Activated CD4-positive, alpha-beta T cell treated with anti-CD3 and anti-CD28 coated beads for 36 hours (primary cell): ENCODE results near the gene TM6SF1. TPM values are rescaled to one million over a fixed set of nuclear protein-coding genes. Genes with fewer than 3 reads are reported as not detected.

ENCODE experiments used
- ATAC-seq: fragments of 200-7000 bp; cut with Tn5 transposase; one replicate; pipeline ENCODE4 v1.10.0; 2021; ENCODE audit warnings: mild to moderate bottlenecking, moderate library complexity
- CTCF ChIA-PET: fragments of 350-600 bp; sonication (Branson Sonifier 250); formaldehyde crosslinking; loops from one replicate; lab custom pipeline; 2021; ENCODE audit warnings: antibody characterized with exemption; lab: Charles Lee
- POLR2A ChIA-PET: fragments of 350-600 bp; sonication (Branson Sonifier 250); formaldehyde crosslinking; loops from one replicate; lab custom pipeline; 2021; ENCODE audit warnings: antibody characterized with exemption, inconsistent platforms; lab: Charles Lee
- DNase-seq: peaks from one replicate; pipeline ENCODE4 v3.0.0-alpha.2; 2020
- H3K27ac Mint-ChIP-seq: one replicate; pipeline ENCODE4 v1.8.0; 2021; ENCODE audit warnings: mixed read lengths
- H3K27me3 Mint-ChIP-seq: one replicate; pipeline ENCODE4 v1.8.0; 2021; ENCODE audit warnings: mixed read lengths
- H3K36me3 Mint-ChIP-seq: one replicate; pipeline ENCODE4 v1.8.0; 2021; ENCODE audit warnings: low read depth, mixed read lengths
- H3K4me1 Mint-ChIP-seq: one replicate; pipeline ENCODE4 v1.8.0; 2021; ENCODE audit warnings: mixed read lengths
- H3K4me3 Mint-ChIP-seq: one replicate; pipeline ENCODE4 v1.8.0; 2021; ENCODE audit warnings: mild to moderate bottlenecking, moderate library complexity, mixed read lengths
- H3K9me3 Mint-ChIP-seq: one replicate; pipeline ENCODE4 v1.8.0; 2021; ENCODE audit warnings: low read depth, mixed read lengths
- intact Hi-C, 2 experiments: fragments of 100-400 bp; cut with DNase I in 1 of 2; cut with micrococcal nuclease in 1 of 2; formaldehyde crosslinking; loops; one replicate each; pipeline versions ENCODE4 v1.14.2 to v1.15.1; 2022 to 2024; cut with DNase I, micrococcal nuclease
- total RNA-seq, 2 experiments: library from RNA; stranded (reverse); gene quantifications; one replicate each; pipeline ENCODE4 v1.2.3, GENCODE V29; 2021

The TM6SF1 gene
- total RNA-seq, result 1 to 10 TPM; 1.3 to 1.5 TPM

- no peaks in the 10 kb centered on the region for H3K36me3 Mint-ChIP-seq
- intact Hi-C loops, result loop anchor here in 1 of 2 experiments (5.0 kb wide), 1 partner anchor 100 kb away; the partner anchor contains the start of gene HDGFL3
- H3K4me3 Mint-ChIP-seq, result peak within 1 kb of the TSS; percentile 69
- DNase-seq, result peak; percentile 38
- peaks cover 53% of the 10 kb centered on the region for H3K27me3 Mint-ChIP-seq
- ChIA-PET POLR2A (no interaction called here), CTCF (no interaction called here)
- H3K4me1 Mint-ChIP-seq, result peaks cover 8% of the 10 kb centered on the region
- no peaks in the 10 kb centered on the region for H3K9me3 Mint-ChIP-seq
- peak within 1 kb of the TSS; percentile 59 for H3K27ac Mint-ChIP-seq
- ATAC-seq, result peak; percentile 30
Observed at GRCh38 chr15:83106994-83107840, at the start of gene TM6SF1. Gene TM6SF1 (plus strand): TSS chr15:83107645. CDS start chr15:83107681, 36 bp downstream.

GRCh38 chr15:83057696-83058376 lies 49.6 kb upstream of the TM6SF1 start:
- Mint-ChIP-seq H3K36me3 (peaks cover 22% of the 10 kb centered on the region), H3K4me1 (peaks cover 8% of the 10 kb centered on the region), H3K27me3 (no peaks in the 10 kb centered on the region), H3K4me3 (no peak overlapping the region), H3K27ac (peak overlapping the region; percentile 11), H3K9me3 (no peaks in the 10 kb centered on the region)
- intact Hi-C loops, result no loop called here
- ATAC-seq (no peak), DNase-seq (no peak)
- ChIA-PET CTCF (no interaction called here), POLR2A (interaction anchor here (0.6 kb wide), 2 partner anchors 37 to 239 kb away, joined by 3 to 4 read pairs; no protein-coding TSS in a partner anchor)

- H3K27me3 Mint-ChIP-seq, result no peaks in the 10 kb centered on the region
- H3K9me3 Mint-ChIP-seq, result no peaks in the 10 kb centered on the region
- H3K4me3 Mint-ChIP-seq, result no peak overlapping the region
- peaks cover 17% of the 10 kb centered on the region for H3K4me1 Mint-ChIP-seq
- no peak overlapping the region for H3K27ac Mint-ChIP-seq
- ATAC-seq (no peak), DNase-seq (no peak)
- ChIA-PET CTCF (interaction anchor here (1.3 to 2.6 kb wide), 2 partner anchors 11 to 51 kb away, joined by 3 to 7 read pairs; partner anchors contain the start of gene C15orf40), POLR2A (no interaction called here)
- peaks cover 16% of the 10 kb centered on the region for H3K36me3 Mint-ChIP-seq
- intact Hi-C loops, result no loop called here
Observed at GRCh38 chr15:83061680-83062079, 45.8 kb upstream of the TM6SF1 start.

GRCh38 chr15:83062768-83063180 lies 44.7 kb upstream of the TM6SF1 start:
- POLR2A ChIA-PET, result interaction anchor here (0.5 to 0.6 kb wide), 3 partner anchors 9 to 74 kb away, joined by 3 to 12 read pairs (median 3); no protein-coding TSS in a partner anchor
- no peak for ATAC-seq

GRCh38 chr15:83063551-83063950 lies 43.9 kb upstream of the TM6SF1 start:
- H3K4me1 Mint-ChIP-seq, result peaks cover 26% of the 10 kb centered on the region
- H3K27ac Mint-ChIP-seq, result no peak overlapping the region
- ATAC-seq (no peak), DNase-seq (no peak)
- intact Hi-C loops, result no loop called here
- ChIA-PET POLR2A (no interaction called here), CTCF (interaction anchor here (0.6 to 2.6 kb wide), 5 partner anchors 14 to 186 kb away, joined by 3 to 7 read pairs (median 3); partner anchors contain the start of gene C15orf40)
- no peak overlapping the region for H3K4me3 Mint-ChIP-seq
- no peaks in the 10 kb centered on the region for H3K27me3 Mint-ChIP-seq
- no peaks in the 10 kb centered on the region for H3K9me3 Mint-ChIP-seq
- H3K36me3 Mint-ChIP-seq, result peaks cover 16% of the 10 kb centered on the region

More at GRCh38 chr15:83062768-83063180, 44.7 kb upstream of the TM6SF1 start:
- Mint-ChIP-seq H3K4me3 (no peak overlapping the region), H3K27ac (no peak overlapping the region), H3K9me3 (no peaks in the 10 kb centered on the region), H3K27me3 (no peaks in the 10 kb centered on the region), H3K36me3 (peaks cover 16% of the 10 kb centered on the region), H3K4me1 (peaks cover 21% of the 10 kb centered on the region)
- DNase-seq, result no peak
- CTCF ChIA-PET, result interaction anchor here (0.6 to 2.6 kb wide), 4 partner anchors 14 to 63 kb away, joined by 3 to 7 read pairs (median 3); partner anchors contain the start of gene C15orf40
- intact Hi-C loops, result no loop called here

GRCh38 chr15:83064859-83065258 lies 42.6 kb upstream of the TM6SF1 start:
- peaks cover 4% of the 10 kb centered on the region for H3K9me3 Mint-ChIP-seq
- H3K36me3 Mint-ChIP-seq, result peaks cover 14% of the 10 kb centered on the region
- peak overlapping the region; percentile 79 for H3K4me3 Mint-ChIP-seq
- POLR2A ChIA-PET, result no interaction called here
- no peaks in the 10 kb centered on the region for H3K27me3 Mint-ChIP-seq
- intact Hi-C loops, result loop anchor here in 1 of 2 experiments (5.0 kb wide), 2 partner anchors 803 to 1018 kb away; partner anchors contain the start of genes EFL1, MEX3B and SAXO2
- DNase-seq, result no peak
- H3K4me1 Mint-ChIP-seq, result peaks cover 20% of the 10 kb centered on the region
- CTCF ChIA-PET, result interaction anchor here (1.0 to 1.6 kb wide), 2 partner anchors 11 to 54 kb away, joined by 3 to 4 read pairs; partner anchors contain the start of gene C15orf40
- no peak for ATAC-seq
- peak overlapping the region; percentile 4 for H3K27ac Mint-ChIP-seq

GRCh38 chr15:83065431-83065830 lies 42.0 kb upstream of the TM6SF1 start:
- DNase-seq (no peak), ATAC-seq (no peak)
- H3K4me3 Mint-ChIP-seq, result peak overlapping the region; percentile 79
- ChIA-PET POLR2A (no interaction called here), CTCF (interaction anchor here (1.6 kb wide), 1 partner anchor 11 kb away, joined by 4 read pairs; no protein-coding TSS in a partner anchor)
- intact Hi-C loops, result loop anchor here in 1 of 2 experiments (5.0 kb wide), 2 partner anchors 803 to 1018 kb away; partner anchors contain the start of genes EFL1, MEX3B and SAXO2
- peak overlapping the region; percentile 63 for H3K27ac Mint-ChIP-seq
- peaks cover 20% of the 10 kb centered on the region for H3K4me1 Mint-ChIP-seq
- no peaks in the 10 kb centered on the region for H3K27me3 Mint-ChIP-seq
- peaks cover 14% of the 10 kb centered on the region for H3K36me3 Mint-ChIP-seq
- peaks cover 4% of the 10 kb centered on the region for H3K9me3 Mint-ChIP-seq

- ATAC-seq (no peak), DNase-seq (peak; percentile 12)
- Mint-ChIP-seq H3K9me3 (peaks cover 4% of the 10 kb centered on the region), H3K36me3 (peaks cover 14% of the 10 kb centered on the region), H3K27me3 (no peaks in the 10 kb centered on the region), H3K4me3 (peak overlapping the region; percentile 79), H3K27ac (peak overlapping the region; percentile 86), H3K4me1 (peaks cover 20% of the 10 kb centered on the region)
- intact Hi-C loops, result loop anchor here (2.0 to 5.0 kb wide), 8 partner anchors 133 to 1019 kb away; partner anchors contain the start of genes EFL1 (in 1 of the 2), HDGFL3 (in 1 of the 2), MEX3B (in 1 of the 2) and RPS17 (in 1 of the 2)
- ChIA-PET CTCF (interaction anchor here (1.6 to 2.1 kb wide), 2 partner anchors 10 to 55 kb away, joined by 4 to 6 read pairs; partner anchors contain the start of gene C15orf40), POLR2A (interaction anchor here (1.2 to 1.3 kb wide), 2 partner anchors 48 to 526 kb away, joined by 3 to 4 read pairs; partner anchors contain the start of gene RPS17)
Observed at GRCh38 chr15:83066034-83066733, 41.3 kb upstream of the TM6SF1 start.

GRCh38 chr15:83066734-83067637 lies 40.5 kb upstream of the TM6SF1 start, which contains the start of gene BTBD1:
Gene BTBD1 (minus strand): TSS chr15:83067252. CDS start chr15:83067151, 101 bp downstream.
- Mint-ChIP-seq H3K4me1 (peaks cover 20% of the 10 kb centered on the region), H3K27ac (peak within 1 kb of the TSS; percentile 86), H3K36me3 (peaks cover 14% of the 10 kb centered on the region), H3K4me3 (peak within 1 kb of the TSS; percentile 79), H3K9me3 (peaks cover 4% of the 10 kb centered on the region), H3K27me3 (no peaks in the 10 kb centered on the region)
- ATAC-seq (peak; percentile 98), DNase-seq (peak; percentile 96)
- ChIA-PET CTCF (interaction anchor here (0.7 to 2.1 kb wide), 5 partner anchors 19 to 213 kb away, joined by 3 to 6 read pairs (median 3); partner anchors contain the start of gene C15orf40), POLR2A (interaction anchor here (1.2 to 1.3 kb wide), 2 partner anchors 49 to 526 kb away, joined by 3 to 4 read pairs; partner anchors contain the start of gene RPS17)
- intact Hi-C loops, result loop anchor here (1.0 to 5.0 kb wide), 13 partner anchors 56 to 1020 kb away; partner anchors contain the start of genes C15orf40 (in 2 of the 2), RPS17 (in 2 of the 2), AP3B2 (in 1 of the 2) and EFL1 (in 1 of the 2)
